WTC11 (cell line): ENCODE data around the gene CACNA2D3. TPM values are rescaled to one million over a fixed set of nuclear protein-coding genes. Genes with fewer than 3 reads are reported as not detected.

ENCODE experiments used
- ATAC-seq: fragments of 200-7000 bp; cut with Tn5 transposase; 2 replicates; pipeline ENCODE4 v1.10.0; 2021; ENCODE audit warnings: mild to moderate bottlenecking, moderate library complexity
- CTCF ChIA-PET: fragments of 300-600 bp; sonication (Branson Sonifier 250); formaldehyde crosslinking; loops from one replicate; lab custom pipeline; 2021; ENCODE audit warnings: antibody characterized with exemption; lab: Charles Lee
- POLR2A ChIA-PET: fragments of 350-600 bp; sonication (Branson Sonifier 250); formaldehyde crosslinking; loops from one replicate; lab custom pipeline; 2021; ENCODE audit warnings: antibody characterized with exemption; lab: Charles Lee
- DNase-seq: peaks from one replicate; pipeline ENCODE4 v3.0.0; 2021; ENCODE audit warnings: low spot score
- H3K27ac Mint-ChIP-seq: 2 replicates; pipeline ENCODE4 v1.8.0; 2021; ENCODE audit warnings: mixed read lengths
- H3K27me3 Mint-ChIP-seq: 2 replicates; pipeline ENCODE4 v1.8.0; 2021; ENCODE audit warnings: low read depth, mild to moderate bottlenecking, moderate library complexity, mixed read lengths
- H3K36me3 Mint-ChIP-seq: 2 replicates; pipeline ENCODE4 v1.8.0; 2021; ENCODE audit warnings: mixed read lengths
- H3K4me1 Mint-ChIP-seq: 2 replicates; pipeline ENCODE4 v1.8.0; 2022; ENCODE audit warnings: mixed read lengths
- H3K4me3 Mint-ChIP-seq: 2 replicates; pipeline ENCODE4 v1.8.0; 2021; ENCODE audit warnings: mild to moderate bottlenecking, moderate library complexity, mixed read lengths
- H3K9me3 Mint-ChIP-seq: 2 replicates; pipeline ENCODE4 v1.8.0; 2021; ENCODE audit warnings: mixed read lengths
- ATF1 ChIP-seq: sonication (generic); formaldehyde crosslinking; IDR thresholded peaks from 2 replicates; pipeline ENCODE4 v1.8.1; 2023; ENCODE audit warnings: mild to moderate bottlenecking, moderate library complexity, missing genetic modification reagents
- ATF3 ChIP-seq: sonication (generic); formaldehyde crosslinking; conservative IDR thresholded peaks from 2 replicates; pipeline ENCODE4 v1.8.1; 2022; ENCODE audit warnings: mild to moderate bottlenecking, missing genetic modification reagents
- ATF6 ChIP-seq: sonication (generic); formaldehyde crosslinking; IDR thresholded peaks from 2 replicates; pipeline ENCODE4 v1.8.1; 2023; ENCODE audit warnings: mild to moderate bottlenecking, missing genetic modification reagents
- CDX4 ChIP-seq: fragments of 250-450 bp; sonication (Bioruptor Pico); IDR thresholded peaks from 2 replicates; pipeline ENCODE4 v1.9.0; 2021; ENCODE audit warnings: moderate library complexity, mild to moderate bottlenecking, inconsistent platforms, borderline replicate concordance
- E2F5 ChIP-seq: sonication (generic); formaldehyde crosslinking; IDR thresholded peaks from 2 replicates; pipeline ENCODE4 v1.8.1; 2022; ENCODE audit warnings: mild to moderate bottlenecking, moderate library complexity, missing genetic modification reagents
- ETV6 ChIP-seq: sonication (generic); formaldehyde crosslinking; IDR thresholded peaks from 2 replicates; pipeline ENCODE4 v1.8.1; 2022; ENCODE audit warnings: mild to moderate bottlenecking, missing genetic modification reagents
- FOXK1 ChIP-seq: sonication (generic); formaldehyde crosslinking; IDR thresholded peaks from 2 replicates; pipeline ENCODE4 v1.8.0; 2022; ENCODE audit warnings: mild to moderate bottlenecking, moderate library complexity, missing genetic modification reagents
- GRHL2 ChIP-seq: fragments of 250-450 bp; sonication (Bioruptor Pico); IDR thresholded peaks from 2 replicates; pipeline ENCODE4 v1.8.0; 2022; ENCODE audit warnings: mild to moderate bottlenecking, moderate library complexity; ENCODE audit not compliant: insufficient replicate concordance, severe bottlenecking
- IRF1 ChIP-seq: sonication (generic); formaldehyde crosslinking; IDR thresholded peaks from 2 replicates; pipeline ENCODE4 v1.8.0; 2023; ENCODE audit warnings: missing genetic modification reagents
- JUN ChIP-seq: sonication (generic); formaldehyde crosslinking; IDR thresholded peaks from 2 replicates; pipeline ENCODE4 v1.8.0; 2023; ENCODE audit warnings: mild to moderate bottlenecking, missing genetic modification reagents
- MYBL2 ChIP-seq: sonication (generic); formaldehyde crosslinking; IDR thresholded peaks from 2 replicates; pipeline ENCODE4 v1.8.1; 2023; ENCODE audit warnings: mild to moderate bottlenecking, moderate library complexity, missing genetic modification reagents
- NFATC4 ChIP-seq: fragments of 250-450 bp; sonication (Bioruptor Pico); IDR thresholded peaks from 2 replicates; pipeline ENCODE4 v1.9.0; 2021; ENCODE audit warnings: mild to moderate bottlenecking
- NFYB ChIP-seq: sonication (generic); formaldehyde crosslinking; conservative IDR thresholded peaks from 2 replicates; pipeline ENCODE4 v1.8.0; 2022; ENCODE audit warnings: low read depth, missing genetic modification reagents
- NR3C1 ChIP-seq: sonication (generic); formaldehyde crosslinking; conservative IDR thresholded peaks from 2 replicates; pipeline ENCODE4 v1.8.1; 2023; ENCODE audit warnings: low read depth, mild to moderate bottlenecking, missing genetic modification reagents
- RORB ChIP-seq: fragments of 250-450 bp; sonication (Bioruptor Pico); IDR thresholded peaks from 2 replicates; pipeline ENCODE4 v1.9.0; 2021; ENCODE audit warnings: mild to moderate bottlenecking
- SOX15 ChIP-seq: fragments of 250-450 bp; sonication (Bioruptor Pico); IDR thresholded peaks from 2 replicates; pipeline ENCODE4 v1.9.0; 2021; ENCODE audit warnings: mild to moderate bottlenecking
- TEAD1 ChIP-seq: sonication (generic); formaldehyde crosslinking; IDR thresholded peaks from 2 replicates; pipeline ENCODE4 v1.8.0; 2022; ENCODE audit warnings: mild to moderate bottlenecking, missing genetic modification reagents
- TP53 ChIP-seq: sonication (generic); formaldehyde crosslinking; IDR thresholded peaks from 2 replicates; pipeline ENCODE4 v1.8.1; 2023; ENCODE audit warnings: mild to moderate bottlenecking, missing genetic modification reagents
- USF1 ChIP-seq: sonication (generic); formaldehyde crosslinking; IDR thresholded peaks from 2 replicates; pipeline ENCODE4 v1.8.0; 2022; ENCODE audit warnings: mild to moderate bottlenecking, missing genetic modification reagents
- ZNF219 ChIP-seq: sonication (generic); formaldehyde crosslinking; IDR thresholded peaks from 2 replicates; pipeline ENCODE4 v1.8.0; 2023; ENCODE audit warnings: missing genetic modification reagents, mild to moderate bottlenecking, borderline replicate concordance
- ZNF232 ChIP-seq: sonication (generic); formaldehyde crosslinking; IDR thresholded peaks from 2 replicates; pipeline ENCODE4 v1.8.0; 2022; ENCODE audit warnings: mild to moderate bottlenecking, missing genetic modification reagents
- ZNF317 ChIP-seq: sonication (generic); formaldehyde crosslinking; IDR thresholded peaks from 2 replicates; pipeline ENCODE4 v1.8.1; 2023; ENCODE audit warnings: low read depth, mild to moderate bottlenecking, moderate library complexity, missing genetic modification reagents, borderline replicate concordance
- ZNF416 ChIP-seq: fragments of 250-450 bp; sonication (Bioruptor Pico); IDR thresholded peaks from 2 replicates; pipeline ENCODE4 v1.9.0; 2021; ENCODE audit warnings: mild to moderate bottlenecking, inconsistent platforms
- ZNF512 ChIP-seq: sonication (generic); formaldehyde crosslinking; IDR thresholded peaks from 2 replicates; pipeline ENCODE4 v1.8.1; 2022; ENCODE audit warnings: missing genetic modification reagents, borderline replicate concordance
- ZNF671 ChIP-seq: fragments of 250-450 bp; sonication (Bioruptor Pico); IDR thresholded peaks from 2 replicates; pipeline ENCODE4 v1.8.0; 2021; ENCODE audit warnings: mild to moderate bottlenecking
- total RNA-seq: library from RNA; stranded (reverse); gene quantifications from 3 replicates; pipeline ENCODE4 v1.2.3, GENCODE V29; 2021

The CACNA2D3 gene
- total RNA-seq, 1 experiment from 2014 or later = 5.0 TPM

GRCh38 chr3:54164192-54164975 lies 42.0 kb downstream of the CACNA2D3 start:
- POLR2A ChIA-PET = interaction anchor here (0.6 to 0.7 kb wide), 2 partner anchors 10 to 29 kb away, joined by 3 to 4 read pairs; no protein-coding TSS in a partner anchor
- H3K4me3 Mint-ChIP-seq = no peak overlapping the region
- peaks cover 14% of the 10 kb centered on the region for H3K4me1 Mint-ChIP-seq
- H3K27me3 Mint-ChIP-seq = no peaks in the 10 kb centered on the region
- no peaks in the 10 kb centered on the region for H3K36me3 Mint-ChIP-seq
- TF ChIP-seq FOXK1 (CRISPR knock-in tag) = no peak
- no peak for TF ChIP-seq CDX4
- TF ChIP-seq ZNF512 = no peak
- no peak for TF ChIP-seq NR3C1 (CRISPR knock-in tag)
- TF ChIP-seq E2F5 (CRISPR knock-in tag) = no peak
- no peak for TF ChIP-seq MYBL2
- no peak for TF ChIP-seq ATF6
- TF ChIP-seq GRHL2 (CRISPR knock-in tag) = no peak
- TF ChIP-seq TP53 = no peak
- TF ChIP-seq RORB (CRISPR knock-in tag) = no peak
- no peak for TF ChIP-seq TEAD1 (CRISPR knock-in tag)
- TF ChIP-seq SOX15 (CRISPR knock-in tag) = no peak
- TF ChIP-seq ZNF317 (CRISPR knock-in tag) = no peak
- TF ChIP-seq ETV6 (CRISPR knock-in tag) = no peak
- no peak for TF ChIP-seq ZNF232 (CRISPR knock-in tag)
- TF ChIP-seq IRF1 (CRISPR knock-in tag) = no peak
- TF ChIP-seq ZNF416 (CRISPR knock-in tag) = no peak
- TF ChIP-seq NFATC4 (CRISPR knock-in tag) = no peak
- TF ChIP-seq NFYB (CRISPR knock-in tag) = no peak
- TF ChIP-seq ATF1 = no peak
- TF ChIP-seq, all 79 proteins: peak for 0
- H3K27ac Mint-ChIP-seq = no peak overlapping the region
- DNase-seq (no peak), ATAC-seq (peak; percentile 17; the same call in 1 of the 2 replicates)
- CTCF ChIA-PET = interaction anchor here (1.0 to 1.5 kb wide), 3 partner anchors 8 to 210 kb away, joined by 3 to 4 read pairs (median 4); no protein-coding TSS in a partner anchor
- peaks cover 12% of the 10 kb centered on the region for H3K9me3 Mint-ChIP-seq

- H3K36me3 Mint-ChIP-seq = no peaks in the 10 kb centered on the region
- no peak overlapping the region for H3K27ac Mint-ChIP-seq
These were observed 43.5 kb downstream of the CACNA2D3 start for GRCh38 chr3:54165865-54166264.

More at GRCh38 chr3:54165865-54166264, 43.5 kb downstream of the CACNA2D3 start:
- TF ChIP-seq ZNF219 (CRISPR knock-in tag) (no peak), ZNF671 (CRISPR knock-in tag) (no peak), ATF3 (CRISPR knock-in tag) (no peak), GRHL2 (CRISPR knock-in tag) (no peak), USF1 (CRISPR knock-in tag) (no peak), SOX15 (CRISPR knock-in tag) (no peak), JUN (CRISPR knock-in tag) (no peak)
- ATAC-seq = no peak
- no peak for DNase-seq
- Mint-ChIP-seq H3K4me1 (peaks cover 14% of the 10 kb centered on the region), H3K4me3 (no peak overlapping the region), H3K27me3 (no peaks in the 10 kb centered on the region), H3K9me3 (peaks cover 12% of the 10 kb centered on the region)
- ChIA-PET CTCF (interaction anchor here (1.0 kb wide), 1 partner anchor 20 kb away, joined by 4 read pairs; no protein-coding TSS in a partner anchor), POLR2A (no interaction called here)
